Panc1 (cell line): Measurements from ENCODE around the gene DEPDC4. TPM values are rescaled to one million over a fixed set of nuclear protein-coding genes. Genes with fewer than 3 reads are reported as not detected.

Source experiments
- ATAC-seq: fragments of 200-7000 bp; cut with Tn5 transposase; 2 replicates; pipeline ENCODE4 v1.9.1; 2020; ENCODE audit warnings: mild to moderate bottlenecking, moderate library complexity
- BruUV-seq: library from RNA; stranded (reverse); fragments of 400-500 nt; replicated peaks from 2 replicates; lab custom pipeline; 2021; lab: Mats Ljungman, UMichigan
- CTCF ChIA-PET: fragments of 300-600 bp; sonication (Branson Sonifier 250); formaldehyde crosslinking; loops from one replicate; lab custom pipeline; 2022; ENCODE audit warnings: antibody characterized with exemption; lab: Charles Lee
- POLR2A ChIA-PET: fragments of 300-600 bp; sonication (Branson Sonifier 250); formaldehyde crosslinking; loops from one replicate; lab custom pipeline; 2022; ENCODE audit warnings: antibody characterized with exemption; lab: Charles Lee
- DNase-seq: peaks from one replicate; pipeline ENCODE4 v3.0.0-alpha.2; 2010; ENCODE audit warnings: low read depth, low spot score
- H3K27ac ChIP-seq: 2 replicates; pipeline ENCODE4 v1.5.1; 2011; ENCODE audit warnings: mild to moderate bottlenecking, low read length, inconsistent platforms
- H3K27me3 ChIP-seq: fragments of 200-500 bp; sonication (Bioruptor generic); 2 replicates; pipeline ENCODE4 v1.6.0; 2014; ENCODE audit warnings: low read length, inconsistent platforms; ENCODE audit not compliant: control insufficient read depth, insufficient read depth
- H3K36me3 ChIP-seq: fragments of 200-500 bp; sonication (Bioruptor generic); 2 replicates; pipeline ENCODE4 v1.5.1; 2014; ENCODE audit warnings: inconsistent platforms, mild to moderate bottlenecking, low read length, moderate library complexity; ENCODE audit not compliant: control insufficient read depth, insufficient read depth
- H3K4me1 ChIP-seq: 2 replicates; pipeline ENCODE4 v1.5.1; 2011; ENCODE audit warnings: inconsistent platforms, mild to moderate bottlenecking, low read length, moderate library complexity; ENCODE audit not compliant: control insufficient read depth, insufficient read depth
- H3K4me3 ChIP-seq, 2 experiments: 2 replicates each; pipeline ENCODE4 v1.5.1; 2011 to 2012; ENCODE audit warnings: low read depth in 2 of 2, low read length in 2 of 2, mild to moderate bottlenecking in 2 of 2, inconsistent platforms in 1 of 2, moderate library complexity in 1 of 2
- H3K9me3 ChIP-seq: fragments of 200-500 bp; sonication (Bioruptor generic); 2 replicates; pipeline ENCODE4 v1.5.1; 2014; ENCODE audit warnings: low read depth, mild to moderate bottlenecking, inconsistent platforms, low read length, moderate library complexity; ENCODE audit not compliant: control insufficient read depth, insufficient read depth
- POLR2AphosphoS5 ChIP-seq: IDR thresholded peaks from 2 replicates; pipeline ENCODE4 v1.6.1; 2012; ENCODE audit warnings: mild to moderate bottlenecking, low read depth, low read length, moderate library complexity
- SIN3A ChIP-seq: IDR thresholded peaks from 2 replicates; pipeline ENCODE4 v1.6.1; 2012; ENCODE audit warnings: low read depth, mild to moderate bottlenecking, low read length, moderate library complexity, borderline replicate concordance; ENCODE audit not compliant: insufficient read depth
- TCF7L2 ChIP-seq: IDR thresholded peaks from 2 replicates; pipeline ENCODE4 v1.6.1; 2011; ENCODE audit warnings: mild to moderate bottlenecking, low read depth, low read length, inconsistent platforms
- in situ Hi-C: cut with HindIII; loops from 2 replicates; pipeline ENCODE4 v1.10.0; 2016; ENCODE audit warnings: low sequenced_read_pairs, low pct_unique_long_range_greater_than_20kb
- intact Hi-C: fragments of 100-400 bp; cut with micrococcal nuclease; formaldehyde crosslinking; loops from one replicate; pipeline ENCODE4 v1.10.0; 2022; ENCODE audit not compliant: unreplicated experiment
- total RNA-seq: library from RNA; stranded (reverse); gene quantifications from one replicate; pipeline ENCODE4 v1.2.1, GENCODE V29; 2021; ENCODE audit not compliant: unreplicated experiment
- TF ChIP-seq, protein P1 (sequence below): fragments of 450-650 bp; IDR thresholded peaks from 2 replicates; pipeline ENCODE4 v1.5.1; 2017; ENCODE audit warnings: mild to moderate bottlenecking
- TF ChIP-seq, protein P2 (sequence below), 2 experiments: IDR thresholded peaks; 2 replicates each; pipeline ENCODE4 v1.6.1; 2011 to 2012; ENCODE audit warnings: low read depth in 2 of 2, control low read depth in 1 of 2, low read length in 1 of 2, mild to moderate bottlenecking in 1 of 2, moderate library complexity in 1 of 2; ENCODE audit not compliant: insufficient read depth in 1 of 2

The DEPDC4 gene
- total RNA-seq, 1 experiment from 2014 or later = 2.6 TPM

DNA sequence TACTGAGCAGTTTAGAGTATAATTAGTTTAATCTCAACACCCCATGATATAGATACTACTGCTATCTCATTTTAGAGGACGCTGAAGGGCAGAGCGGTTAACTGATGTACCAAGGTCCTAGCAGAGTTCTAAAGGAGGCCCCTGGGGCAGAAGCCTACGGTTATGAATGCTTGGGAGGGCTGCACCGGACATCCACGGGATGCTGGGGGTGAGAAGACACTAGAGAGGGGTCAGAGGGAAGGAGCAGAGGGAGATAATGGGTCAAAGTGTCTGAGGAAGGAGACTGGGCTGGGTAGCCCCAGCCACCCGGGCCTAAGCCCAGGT, 67.9 kb downstream of the DEPDC4 start:
- Histone ChIP-seq H3K4me1 (peaks cover 8% of the 10 kb centered on the region; the same call in 1 of the 2 replicates), H3K4me3 (peak overlapping the region; percentile 64 to 79), H3K9me3 (no peaks in the 10 kb centered on the region), H3K27ac (peak overlapping the region; percentile 83), H3K27me3 (no peaks in the 10 kb centered on the region), H3K36me3 (no peaks in the 10 kb centered on the region; the same call in 1 of the 2 replicates)
- no peak for DNase-seq
- no peak for ATAC-seq
- in situ Hi-C loops = no loop called here
- CTCF ChIA-PET = no interaction called here
- POLR2A ChIA-PET = no interaction called here
- TF ChIP-seq TCF7L2 = no peak
- no peak for TF ChIP-seq SIN3A
- TF ChIP-seq, protein P1, sequence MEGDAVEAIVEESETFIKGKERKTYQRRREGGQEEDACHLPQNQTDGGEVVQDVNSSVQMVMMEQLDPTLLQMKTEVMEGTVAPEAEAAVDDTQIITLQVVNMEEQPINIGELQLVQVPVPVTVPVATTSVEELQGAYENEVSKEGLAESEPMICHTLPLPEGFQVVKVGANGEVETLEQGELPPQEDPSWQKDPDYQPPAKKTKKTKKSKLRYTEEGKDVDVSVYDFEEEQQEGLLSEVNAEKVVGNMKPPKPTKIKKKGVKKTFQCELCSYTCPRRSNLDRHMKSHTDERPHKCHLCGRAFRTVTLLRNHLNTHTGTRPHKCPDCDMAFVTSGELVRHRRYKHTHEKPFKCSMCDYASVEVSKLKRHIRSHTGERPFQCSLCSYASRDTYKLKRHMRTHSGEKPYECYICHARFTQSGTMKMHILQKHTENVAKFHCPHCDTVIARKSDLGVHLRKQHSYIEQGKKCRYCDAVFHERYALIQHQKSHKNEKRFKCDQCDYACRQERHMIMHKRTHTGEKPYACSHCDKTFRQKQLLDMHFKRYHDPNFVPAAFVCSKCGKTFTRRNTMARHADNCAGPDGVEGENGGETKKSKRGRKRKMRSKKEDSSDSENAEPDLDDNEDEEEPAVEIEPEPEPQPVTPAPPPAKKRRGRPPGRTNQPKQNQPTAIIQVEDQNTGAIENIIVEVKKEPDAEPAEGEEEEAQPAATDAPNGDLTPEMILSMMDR = no peak
- TF ChIP-seq POLR2AphosphoS5 = no peak
- TF ChIP-seq, protein P2, sequence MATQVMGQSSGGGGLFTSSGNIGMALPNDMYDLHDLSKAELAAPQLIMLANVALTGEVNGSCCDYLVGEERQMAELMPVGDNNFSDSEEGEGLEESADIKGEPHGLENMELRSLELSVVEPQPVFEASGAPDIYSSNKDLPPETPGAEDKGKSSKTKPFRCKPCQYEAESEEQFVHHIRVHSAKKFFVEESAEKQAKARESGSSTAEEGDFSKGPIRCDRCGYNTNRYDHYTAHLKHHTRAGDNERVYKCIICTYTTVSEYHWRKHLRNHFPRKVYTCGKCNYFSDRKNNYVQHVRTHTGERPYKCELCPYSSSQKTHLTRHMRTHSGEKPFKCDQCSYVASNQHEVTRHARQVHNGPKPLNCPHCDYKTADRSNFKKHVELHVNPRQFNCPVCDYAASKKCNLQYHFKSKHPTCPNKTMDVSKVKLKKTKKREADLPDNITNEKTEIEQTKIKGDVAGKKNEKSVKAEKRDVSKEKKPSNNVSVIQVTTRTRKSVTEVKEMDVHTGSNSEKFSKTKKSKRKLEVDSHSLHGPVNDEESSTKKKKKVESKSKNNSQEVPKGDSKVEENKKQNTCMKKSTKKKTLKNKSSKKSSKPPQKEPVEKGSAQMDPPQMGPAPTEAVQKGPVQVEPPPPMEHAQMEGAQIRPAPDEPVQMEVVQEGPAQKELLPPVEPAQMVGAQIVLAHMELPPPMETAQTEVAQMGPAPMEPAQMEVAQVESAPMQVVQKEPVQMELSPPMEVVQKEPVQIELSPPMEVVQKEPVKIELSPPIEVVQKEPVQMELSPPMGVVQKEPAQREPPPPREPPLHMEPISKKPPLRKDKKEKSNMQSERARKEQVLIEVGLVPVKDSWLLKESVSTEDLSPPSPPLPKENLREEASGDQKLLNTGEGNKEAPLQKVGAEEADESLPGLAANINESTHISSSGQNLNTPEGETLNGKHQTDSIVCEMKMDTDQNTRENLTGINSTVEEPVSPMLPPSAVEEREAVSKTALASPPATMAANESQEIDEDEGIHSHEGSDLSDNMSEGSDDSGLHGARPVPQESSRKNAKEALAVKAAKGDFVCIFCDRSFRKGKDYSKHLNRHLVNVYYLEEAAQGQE (IDR thresholded peaks at IDR 0.05; ENCODE audit: insufficient read depth in 1 of 2, low read depth in 2 of 2, low read length in 1 of 2) = no peak
- no TSS peak for BruUV-seq
- intact Hi-C loops = loop anchor here (5.0 kb wide), 1 partner anchor 57 kb away; the partner anchor contains the start of gene BLTP3B

DNA sequence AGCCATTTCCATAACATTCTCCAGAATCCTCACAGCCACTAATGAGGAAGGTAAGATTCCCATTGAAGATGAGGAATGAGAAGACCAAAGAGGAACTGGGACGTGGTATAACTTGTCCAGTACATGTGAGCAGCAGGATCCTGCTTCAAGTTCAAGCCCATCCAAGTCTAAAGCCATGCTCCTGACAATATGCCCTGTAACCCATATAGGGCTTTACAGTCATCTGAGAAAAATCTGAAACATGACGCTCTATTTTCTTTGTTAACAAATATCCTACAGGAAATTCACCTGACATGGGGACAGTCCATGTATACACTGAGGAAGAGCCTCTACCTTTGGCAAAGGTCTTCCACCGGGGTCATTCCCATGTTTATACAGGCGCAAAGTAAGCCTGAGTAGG, 69.4 kb downstream of the DEPDC4 start:
- in situ Hi-C loops = no loop called here
- POLR2A ChIA-PET = no interaction called here
- Histone ChIP-seq H3K9me3 (no peaks in the 10 kb centered on the region), H3K4me1 (peaks cover 8% of the 10 kb centered on the region; the same call in 1 of the 2 replicates), H3K4me3 (no peak overlapping the region), H3K36me3 (no peaks in the 10 kb centered on the region; the same call in 1 of the 2 replicates), H3K27ac (no peak overlapping the region), H3K27me3 (no peaks in the 10 kb centered on the region)
- BruUV-seq = no TSS peak
- no peak for DNase-seq
- ATAC-seq = no peak
- intact Hi-C loops = loop anchor here (5.0 kb wide), 1 partner anchor 55 kb away; the partner anchor contains the start of gene BLTP3B
- CTCF ChIA-PET = no interaction called here
- TF ChIP-seq, protein P1 = no peak
- TF ChIP-seq TCF7L2 = no peak
- TF ChIP-seq, protein P2 (IDR thresholded peaks at IDR 0.05; ENCODE audit: insufficient read depth in 1 of 2, low read depth in 2 of 2, low read length in 1 of 2) = no peak
